HepG2 (cell line): ENCODE data around the gene CXCL3.

ENCODE experiments used
- ATF3 ChIP-seq: sonication (generic); formaldehyde crosslinking; IDR thresholded peaks from 2 replicates; pipeline ENCODE4 v1.4.0; 2020; ENCODE audit warnings: missing genetic modification reagents
- CTCF ChIP-seq: sonication (generic); formaldehyde crosslinking; IDR thresholded peaks from 2 replicates; pipeline ENCODE4 v1.5.0; 2020; ENCODE audit warnings: mild to moderate bottlenecking, missing genetic modification reagents, moderate library complexity
- KLF12 ChIP-seq: sonication (generic); formaldehyde crosslinking; IDR thresholded peaks from 2 replicates; pipeline ENCODE4 v1.4.0; 2020; ENCODE audit warnings: missing genetic modification reagents, borderline replicate concordance
- MXI1 ChIP-seq: IDR thresholded peaks from 3 replicates; pipeline ENCODE4 v1.6.1; 2012; ENCODE audit warnings: low read depth, low read length, inconsistent platforms, borderline replicate concordance
- NFKBIZ ChIP-seq: IDR thresholded peaks from 2 replicates; pipeline ENCODE4 v1.6.1; 2018; ENCODE audit warnings: missing genetic modification reagents, missing compliant biosample characterization
- RAD21 ChIP-seq: fragments of 450-650 bp; formaldehyde crosslinking; IDR thresholded peaks from 2 replicates; pipeline ENCODE4 v1.5.0; 2020; ENCODE audit warnings: mild to moderate bottlenecking
- REST ChIP-seq, 2 experiments: IDR thresholded peaks; 2 replicates each; pipeline ENCODE4 v1.6.1; 2011 to 2012; ENCODE audit warnings: low read length in 2 of 2, borderline replicate concordance in 1 of 2, low read depth in 1 of 2, mild to moderate bottlenecking in 1 of 2, moderate library complexity in 1 of 2
- SNRNP70 ChIP-seq: fragments of 200-400 bp; formaldehyde crosslinking; IDR thresholded peaks from 2 replicates; pipeline ENCODE4 v1.6.1; 2017; ENCODE audit warnings: mild to moderate bottlenecking, low read depth, low read length, moderate library complexity
- TBX2 ChIP-seq: sonication (generic); formaldehyde crosslinking; IDR thresholded peaks from 2 replicates; pipeline ENCODE4 v1.5.0; 2020; ENCODE audit warnings: missing genetic modification reagents, mild to moderate bottlenecking, borderline replicate concordance
- ZNF205 ChIP-seq: IDR thresholded peaks from 2 replicates; pipeline ENCODE4 v1.6.1; 2018; ENCODE audit warnings: missing biosample characterization, missing genetic modification reagents
- ZNF598 ChIP-seq: sonication (generic); formaldehyde crosslinking; IDR thresholded peaks from 2 replicates; pipeline ENCODE4 v1.5.1; 2020; ENCODE audit warnings: mild to moderate bottlenecking, missing genetic modification reagents, borderline replicate concordance

GRCh38 chr4:74044677-74045076 is 6.2 kb upstream of the CXCL3 start:
- TF ChIP-seq ATF3 (CRISPR knock-in tag) = no peak
- TF ChIP-seq CTCF (CRISPR knock-in tag) = no peak
- TF ChIP-seq SNRNP70 = no peak
- TF ChIP-seq ZNF205 = no peak
- no peak for TF ChIP-seq NFKBIZ
- no peak for TF ChIP-seq TBX2 (CRISPR knock-in tag)
- TF ChIP-seq MXI1 = no peak
- TF ChIP-seq ZNF598 (CRISPR knock-in tag) = no peak
- no peak for TF ChIP-seq REST (IDR thresholded peaks at IDR 0.05; ENCODE audit: borderline replicate concordance in 1 of 2, low read depth in 1 of 2, low read length in 2 of 2)
- TF ChIP-seq RAD21 (CRISPR knock-in tag) = no peak
- TF ChIP-seq KLF12 (CRISPR knock-in tag) = no peak
